Hematopoietic multipotent progenitor cell treated with erythropoietin and hydrocortisone succinate and interleukin-3 and kit ligand, for 8 days (in vitro differentiated cells): ENCODE measurements around the gene MBOAT1.

ENCODE experiments used
- DNase-seq: peaks from one replicate; pipeline ENCODE4 v3.0.0-alpha.2; 2015

MBOAT1 gene

GRCh38 chr6:20129290-20130088 is 82.8 kb downstream of the MBOAT1 start:
- no peak for DNase-seq

GRCh38 chr6:20128018-20128417 is 84.3 kb downstream of the MBOAT1 start:
- no peak for DNase-seq

GRCh38 chr6:20126789-20127653 is 85.2 kb downstream of the MBOAT1 start:
- DNase-seq = peak; percentile 77

- no peak for DNase-seq
Measured at GRCh38 chr6:20126102-20126752, 86.0 kb downstream of the MBOAT1 start.

- DNase-seq = no peak
Measured at GRCh38 chr6:20124545-20124944, 87.7 kb downstream of the MBOAT1 start.

GRCh38 chr6:20119485-20119884 is 92.8 kb downstream of the MBOAT1 start:
- no peak for DNase-seq

GRCh38 chr6:20118892-20119291 is 93.4 kb downstream of the MBOAT1 start:
- no peak for DNase-seq

GRCh38 chr6:20117474-20117873 is 94.8 kb downstream of the MBOAT1 start:
- DNase-seq = no peak

GRCh38 chr6:20116792-20117191 is 95.5 kb downstream of the MBOAT1 start:
- no peak for DNase-seq

- no peak for DNase-seq
Measured at GRCh38 chr6:20115246-20115980, 96.9 kb downstream of the MBOAT1 start.

- no peak for DNase-seq
Measured at GRCh38 chr6:20113649-20114224, 98.5 kb downstream of the MBOAT1 start.

GRCh38 chr6:20112841-20113240 is 99.4 kb downstream of the MBOAT1 start:
- no peak for DNase-seq

GRCh38 chr6:20112241-20112640 is 100.0 kb downstream of the MBOAT1 start:
- no peak for DNase-seq

- no peak for DNase-seq
Measured at GRCh38 chr6:20110478-20110877, 101.8 kb downstream of the MBOAT1 start.

- peak; percentile 9 for DNase-seq
Measured at GRCh38 chr6:20109526-20109925, 102.7 kb downstream of the MBOAT1 start.

GRCh38 chr6:20105838-20106237 is 106.4 kb downstream of the MBOAT1 start:
- no peak for DNase-seq

- no peak for DNase-seq
Measured at GRCh38 chr6:20104696-20105095, 107.6 kb downstream of the MBOAT1 start.

GRCh38 chr6:20102397-20103073 is 109.7 kb downstream of the MBOAT1 start:
- DNase-seq = peak; percentile 63

GRCh38 chr6:20099156-20099555 is 113.1 kb downstream of the MBOAT1 start:
- DNase-seq = no peak

GRCh38 chr6:20098267-20098876 is 113.9 kb downstream of the MBOAT1 start:
- no peak for DNase-seq

- no peak for DNase-seq
Measured at GRCh38 chr6:20096536-20096935, 115.7 kb downstream of the MBOAT1 start.
